Non-pigmented ciliary epithelial cell (primary cell): Measurements from ENCODE around the gene S100A6.
"Not testable (repeated sequence)": the region's sequence is repeated elsewhere in the genome, so short reads cannot be mapped to it uniquely, and the experiment has no call there.

Source experiments
- DNase-seq: peaks from one replicate; pipeline ENCODE4 v3.0.0-alpha.2; 2010; ENCODE audit warnings: low read depth

The S100A6 gene

GRCh38 chr1:153527683-153528040 is 8.1 kb downstream of the S100A6 start:
- no peak for DNase-seq

GRCh38 chr1:153527023-153527682 is 8.6 kb downstream of the S100A6 start:
- DNase-seq, result no peak

GRCh38 chr1:153526132-153526543 is 9.7 kb downstream of the S100A6 start:
- no peak for DNase-seq

- DNase-seq, result no peak
Observed at GRCh38 chr1:153525088-153525728, 10.6 kb downstream of the S100A6 start.

- not testable (repeated sequence) for DNase-seq
Observed at GRCh38 chr1:153522353-153523048, 13.3 kb downstream of the S100A6 start.

- not testable (repeated sequence) for DNase-seq
Observed at GRCh38 chr1:153521808-153522207, 14.0 kb downstream of the S100A6 start.

GRCh38 chr1:153520818-153521476 is 14.8 kb downstream of the S100A6 start:
- DNase-seq, result no peak

GRCh38 chr1:153520137-153520691 is 15.6 kb downstream of the S100A6 start:
- not testable (repeated sequence) for DNase-seq

- DNase-seq, result no peak
Observed at GRCh38 chr1:153519242-153519641, 16.5 kb downstream of the S100A6 start.

GRCh38 chr1:153515504-153516394 is 20.0 kb downstream of the S100A6 start:
- DNase-seq, result no peak

- DNase-seq, result no peak
Observed at GRCh38 chr1:153513666-153514065, 22.1 kb downstream of the S100A6 start.

GRCh38 chr1:153513023-153513422 is 22.8 kb downstream of the S100A6 start:
- DNase-seq, result no peak

GRCh38 chr1:153510984-153511410 is 24.8 kb downstream of the S100A6 start:
- no peak for DNase-seq

- DNase-seq, result no peak
Observed at GRCh38 chr1:153509729-153510354, 25.9 kb downstream of the S100A6 start.

- DNase-seq, result no peak
Observed at GRCh38 chr1:153509036-153509435, 26.8 kb downstream of the S100A6 start.

- no peak for DNase-seq
Observed at GRCh38 chr1:153507926-153508583, 27.7 kb downstream of the S100A6 start.

- DNase-seq, result peak; percentile 61
Observed at GRCh38 chr1:153506831-153507413, 28.9 kb downstream of the S100A6 start.

- DNase-seq, result no peak
Observed at GRCh38 chr1:153506386-153506785, 29.4 kb downstream of the S100A6 start.

GRCh38 chr1:153505576-153505975 is 30.2 kb downstream of the S100A6 start:
- DNase-seq, result no peak

GRCh38 chr1:153503766-153504165 is 32.0 kb downstream of the S100A6 start:
- no peak for DNase-seq
